Measurements from ENCODE around the gene AGPAT1. TPM values are rescaled to one million over a fixed set of nuclear protein-coding genes. Genes with fewer than 3 reads are reported as not detected.

The AGPAT1 gene
- total and polyA plus RNA-seq, 2 of the 13 experiments (the other 11 are each of a cell fraction or from before 2014, with no cell fraction given) = 51.3 to 139 TPM

DNA sequence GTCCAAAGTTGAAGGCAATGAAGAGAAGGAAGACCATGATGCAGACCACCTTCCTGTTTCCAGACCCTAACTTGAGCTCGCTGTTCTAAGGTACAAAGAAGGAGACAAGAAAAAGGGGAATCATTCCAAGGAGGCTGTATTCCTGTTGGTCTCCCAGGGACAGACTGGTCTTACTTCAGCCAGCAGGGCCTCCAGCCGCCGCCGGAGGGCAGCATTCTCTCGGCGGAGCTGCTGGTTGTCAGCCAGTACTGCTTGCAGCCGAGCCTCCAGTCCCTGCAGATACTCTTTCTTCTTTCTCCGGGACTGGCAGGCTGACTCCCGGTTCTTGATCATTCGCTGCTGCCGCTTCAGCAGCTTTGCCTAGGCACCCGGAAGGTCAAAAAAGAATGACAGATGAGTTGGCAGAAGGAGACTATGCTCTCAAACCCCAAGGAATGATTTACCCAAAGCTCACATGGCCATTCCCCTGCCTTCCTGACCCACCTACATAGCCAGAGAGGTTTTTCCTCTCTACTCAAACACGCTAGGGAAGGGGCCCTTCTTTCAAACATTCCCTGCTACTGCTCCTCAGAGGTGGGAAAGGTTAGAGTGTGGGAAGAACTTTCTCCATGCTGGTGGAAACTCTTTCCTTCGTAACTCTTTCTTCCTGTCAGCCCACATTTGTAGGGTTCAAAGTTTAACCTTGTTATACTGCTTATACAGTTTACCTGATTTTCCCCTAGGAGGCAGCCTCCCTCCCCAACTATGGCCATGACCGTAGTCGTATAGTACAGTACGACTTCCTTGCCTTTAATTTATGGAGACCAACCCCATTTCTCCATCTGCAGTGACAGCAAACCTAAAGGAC, 56.9 kb downstream of the AGPAT1 start (continued):
- TF ChIP-seq, protein P1, sequence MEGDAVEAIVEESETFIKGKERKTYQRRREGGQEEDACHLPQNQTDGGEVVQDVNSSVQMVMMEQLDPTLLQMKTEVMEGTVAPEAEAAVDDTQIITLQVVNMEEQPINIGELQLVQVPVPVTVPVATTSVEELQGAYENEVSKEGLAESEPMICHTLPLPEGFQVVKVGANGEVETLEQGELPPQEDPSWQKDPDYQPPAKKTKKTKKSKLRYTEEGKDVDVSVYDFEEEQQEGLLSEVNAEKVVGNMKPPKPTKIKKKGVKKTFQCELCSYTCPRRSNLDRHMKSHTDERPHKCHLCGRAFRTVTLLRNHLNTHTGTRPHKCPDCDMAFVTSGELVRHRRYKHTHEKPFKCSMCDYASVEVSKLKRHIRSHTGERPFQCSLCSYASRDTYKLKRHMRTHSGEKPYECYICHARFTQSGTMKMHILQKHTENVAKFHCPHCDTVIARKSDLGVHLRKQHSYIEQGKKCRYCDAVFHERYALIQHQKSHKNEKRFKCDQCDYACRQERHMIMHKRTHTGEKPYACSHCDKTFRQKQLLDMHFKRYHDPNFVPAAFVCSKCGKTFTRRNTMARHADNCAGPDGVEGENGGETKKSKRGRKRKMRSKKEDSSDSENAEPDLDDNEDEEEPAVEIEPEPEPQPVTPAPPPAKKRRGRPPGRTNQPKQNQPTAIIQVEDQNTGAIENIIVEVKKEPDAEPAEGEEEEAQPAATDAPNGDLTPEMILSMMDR (CRISPR knock-in tag; IDR thresholded peaks at IDR 0.05) = peak; percentile 95
- TF ChIP-seq SP5 (CRISPR knock-in tag; IDR thresholded peaks at IDR 0.05; ENCODE audit: borderline replicate concordance, low read depth) (peak; percentile 29; the same call in 1 of the 2 replicates), ZNF761 (CRISPR knock-in tag; conservative IDR thresholded peaks at IDR 0.05) (no peak), YEATS4 (CRISPR knock-in tag; IDR thresholded peaks at IDR 0.05; ENCODE audit: borderline replicate concordance) (peak; percentile 77), NBN (conservative IDR thresholded peaks at IDR 0.05) (no peak), POLR2G (IDR thresholded peaks at IDR 0.05; ENCODE audit: low read depth, low read length) (peak; percentile 72), ZNF263 (CRISPR knock-in tag; IDR thresholded peaks at IDR 0.05) (peak; percentile 60), RBM39 (IDR thresholded peaks at IDR 0.05; ENCODE audit: low read depth, low read length, poor library complexity, severe bottlenecking) (no peak), RFXAP (CRISPR knock-in tag; IDR thresholded peaks at IDR 0.05; ENCODE audit: borderline replicate concordance) (0 out of 2 replicates have a peak, but pooled peaks have one; percentile 75), SAFB2 (CRISPR knock-in tag; IDR thresholded peaks at IDR 0.05; ENCODE audit: borderline replicate concordance, low read depth) (peak; percentile 30; the same call in 1 of the 2 replicates), KMT2A (CRISPR knock-in tag; IDR thresholded peaks at IDR 0.05) (peak; percentile 26; the same call in 1 of the 2 replicates), ZNF792 (CRISPR knock-in tag; IDR thresholded peaks at IDR 0.05) (peak; percentile 52; the same call in 1 of the 2 replicates), MTF1 (CRISPR knock-in tag; IDR thresholded peaks at IDR 0.05) (peak; percentile 42; the same call in 1 of the 2 replicates), ZNF337 (CRISPR knock-in tag; IDR thresholded peaks at IDR 0.05; ENCODE audit: borderline replicate concordance, low read depth) (0 out of 2 replicates have a peak, but pooled peaks have one; percentile 31), ZNF350 (CRISPR knock-in tag; IDR thresholded peaks at IDR 0.05; ENCODE audit: borderline replicate concordance, low read depth) (peak; percentile 62)
- TF ChIP-seq, protein P2, sequence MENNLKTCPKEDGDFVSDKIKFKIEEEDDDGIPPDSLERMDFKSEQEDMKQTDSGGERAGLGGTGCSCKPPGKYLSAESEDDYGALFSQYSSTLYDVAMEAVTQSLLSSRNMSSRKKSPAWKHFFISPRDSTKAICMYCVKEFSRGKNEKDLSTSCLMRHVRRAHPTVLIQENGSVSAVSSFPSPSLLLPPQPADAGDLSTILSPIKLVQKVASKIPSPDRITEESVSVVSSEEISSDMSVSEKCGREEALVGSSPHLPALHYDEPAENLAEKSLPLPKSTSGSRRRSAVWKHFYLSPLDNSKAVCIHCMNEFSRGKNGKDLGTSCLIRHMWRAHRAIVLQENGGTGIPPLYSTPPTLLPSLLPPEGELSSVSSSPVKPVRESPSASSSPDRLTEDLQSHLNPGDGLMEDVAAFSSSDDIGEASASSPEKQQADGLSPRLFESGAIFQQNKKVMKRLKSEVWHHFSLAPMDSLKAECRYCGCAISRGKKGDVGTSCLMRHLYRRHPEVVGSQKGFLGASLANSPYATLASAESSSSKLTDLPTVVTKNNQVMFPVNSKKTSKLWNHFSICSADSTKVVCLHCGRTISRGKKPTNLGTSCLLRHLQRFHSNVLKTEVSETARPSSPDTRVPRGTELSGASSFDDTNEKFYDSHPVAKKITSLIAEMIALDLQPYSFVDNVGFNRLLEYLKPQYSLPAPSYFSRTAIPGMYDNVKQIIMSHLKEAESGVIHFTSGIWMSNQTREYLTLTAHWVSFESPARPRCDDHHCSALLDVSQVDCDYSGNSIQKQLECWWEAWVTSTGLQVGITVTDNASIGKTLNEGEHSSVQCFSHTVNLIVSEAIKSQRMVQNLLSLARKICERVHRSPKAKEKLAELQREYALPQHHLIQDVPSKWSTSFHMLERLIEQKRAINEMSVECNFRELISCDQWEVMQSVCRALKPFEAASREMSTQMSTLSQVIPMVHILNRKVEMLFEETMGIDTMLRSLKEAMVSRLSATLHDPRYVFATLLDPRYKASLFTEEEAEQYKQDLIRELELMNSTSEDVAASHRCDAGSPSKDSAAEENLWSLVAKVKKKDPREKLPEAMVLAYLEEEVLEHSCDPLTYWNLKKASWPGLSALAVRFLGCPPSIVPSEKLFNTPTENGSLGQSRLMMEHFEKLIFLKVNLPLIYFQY (CRISPR knock-in tag; IDR thresholded peaks at IDR 0.05; ENCODE audit: borderline replicate concordance) = peak; percentile 57; the same call in 1 of the 2 replicates
- TF ChIP-seq, protein P3, sequence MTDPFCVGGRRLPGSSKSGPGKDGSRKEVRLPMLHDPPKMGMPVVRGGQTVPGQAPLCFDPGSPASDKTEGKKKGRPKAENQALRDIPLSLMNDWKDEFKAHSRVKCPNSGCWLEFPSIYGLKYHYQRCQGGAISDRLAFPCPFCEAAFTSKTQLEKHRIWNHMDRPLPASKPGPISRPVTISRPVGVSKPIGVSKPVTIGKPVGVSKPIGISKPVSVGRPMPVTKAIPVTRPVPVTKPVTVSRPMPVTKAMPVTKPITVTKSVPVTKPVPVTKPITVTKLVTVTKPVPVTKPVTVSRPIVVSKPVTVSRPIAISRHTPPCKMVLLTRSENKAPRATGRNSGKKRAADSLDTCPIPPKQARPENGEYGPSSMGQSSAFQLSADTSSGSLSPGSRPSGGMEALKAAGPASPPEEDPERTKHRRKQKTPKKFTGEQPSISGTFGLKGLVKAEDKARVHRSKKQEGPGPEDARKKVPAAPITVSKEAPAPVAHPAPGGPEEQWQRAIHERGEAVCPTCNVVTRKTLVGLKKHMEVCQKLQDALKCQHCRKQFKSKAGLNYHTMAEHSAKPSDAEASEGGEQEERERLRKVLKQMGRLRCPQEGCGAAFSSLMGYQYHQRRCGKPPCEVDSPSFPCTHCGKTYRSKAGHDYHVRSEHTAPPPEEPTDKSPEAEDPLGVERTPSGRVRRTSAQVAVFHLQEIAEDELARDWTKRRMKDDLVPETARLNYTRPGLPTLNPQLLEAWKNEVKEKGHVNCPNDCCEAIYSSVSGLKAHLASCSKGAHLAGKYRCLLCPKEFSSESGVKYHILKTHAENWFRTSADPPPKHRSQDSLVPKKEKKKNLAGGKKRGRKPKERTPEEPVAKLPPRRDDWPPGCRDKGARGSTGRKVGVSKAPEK (CRISPR knock-in tag; IDR thresholded peaks at IDR 0.05; ENCODE audit: borderline replicate concordance) = no peak
